H1 (cell line): ENCODE data around the gene ZNF423. TPM values are rescaled to one million over a fixed set of nuclear protein-coding genes. Genes with fewer than 3 reads are reported as not detected.

Source experiments
- CEBPB ChIP-seq: IDR thresholded peaks from 2 replicates; pipeline ENCODE4 v1.6.1; 2012; ENCODE audit warnings: low read depth, low read length
- CHD2 ChIP-seq: IDR thresholded peaks from 2 replicates; pipeline ENCODE4 v1.6.1; 2012; ENCODE audit warnings: low read length, improper control_type of control experiment
- CHD7 ChIP-seq: fragments of 300-600 bp; sonication (generic); IDR thresholded peaks from 2 replicates; pipeline ENCODE4 v1.7.1; 2012; ENCODE audit warnings: low read length, moderate library complexity, mild to moderate bottlenecking, inconsistent platforms; ENCODE audit not compliant: insufficient replicate concordance
- HDAC6 ChIP-seq: IDR thresholded peaks from one replicate; pipeline ENCODE4 v1.7.1; 2012; ENCODE audit warnings: low read depth, mild to moderate bottlenecking, inconsistent platforms, low read length, moderate library complexity
- KDM1A ChIP-seq: fragments of 200-600, 300-600 bp; sonication (generic); IDR thresholded peaks from 2 replicates; pipeline ENCODE4 v1.7.1; 2016; ENCODE audit warnings: mild to moderate bottlenecking, low read length, borderline replicate concordance
- KDM5A ChIP-seq: fragments of 200-600 bp; IDR thresholded peaks from 2 replicates; pipeline ENCODE4 v1.7.1; 2012; ENCODE audit warnings: mild to moderate bottlenecking, low read length, inconsistent platforms, mixed read lengths
- PHF8 ChIP-seq: fragments of 200-600 bp; sonication (generic); conservative IDR thresholded peaks from 2 replicates; pipeline ENCODE4 v1.7.1; 2012; ENCODE audit warnings: low read depth, mild to moderate bottlenecking, inconsistent platforms, low read length, moderate library complexity
- POLR2A ChIP-seq, 2 experiments: IDR thresholded peaks; 1 replicate in 1 of 2; 2 replicates in 1 of 2; pipeline ENCODE4 v1.6.1; 2011; ENCODE audit warnings: low read depth in 2 of 2, low read length in 2 of 2, mild to moderate bottlenecking in 2 of 2; ENCODE audit errors: control extremely low read depth in 1 of 2
- RFX5 ChIP-seq: IDR thresholded peaks from 2 replicates; pipeline ENCODE4 v1.6.1; 2011; ENCODE audit warnings: low read depth, low read length, improper control_type of control experiment, borderline replicate concordance
- SIRT6 ChIP-seq: IDR thresholded peaks from one replicate; pipeline ENCODE4 v1.7.1; 2012; ENCODE audit warnings: low read length, inconsistent platforms
- TCF12 ChIP-seq: IDR thresholded peaks from 2 replicates; pipeline ENCODE4 v1.6.1; 2011; ENCODE audit warnings: low read depth, mild to moderate bottlenecking, low read length
- polyA plus RNA-seq, 7 experiments: library from polyadenylated mRNA; depleted of rRNA in 3 of 7; stranded (reverse) in 5 of 7; unstranded in 2 of 7; fragments of >200 nt in 5 of 7; fragments of 200-250 nt in 2 of 7; gene quantifications; 1 replicate in 5 of 7; 2 replicates in 1 of 7; 4 replicates in 1 of 7; pipeline versions ENCODE4 v1.2.1 to v1.2.3, GENCODE V29; 2011 to 2013; ENCODE audit warnings: missing spikeins in 2 of 7, mixed read lengths in 2 of 7
- total RNA-seq: library from RNA; stranded (reverse); fragmentation: NEBNext Ultra II Directional; extraction: Animal tissue kit (Norgen Biotek cat#: 25700); gene quantifications from 2 replicates; pipeline ENCODE4 v1.2.1, GENCODE V29; 2021

ZNF423 gene
- total and polyA plus RNA-seq, 2 of the 8 experiments (the other 6 are each of a cell fraction or from before 2014, with no cell fraction given) = 38.2 to 52.3 TPM

DNA sequence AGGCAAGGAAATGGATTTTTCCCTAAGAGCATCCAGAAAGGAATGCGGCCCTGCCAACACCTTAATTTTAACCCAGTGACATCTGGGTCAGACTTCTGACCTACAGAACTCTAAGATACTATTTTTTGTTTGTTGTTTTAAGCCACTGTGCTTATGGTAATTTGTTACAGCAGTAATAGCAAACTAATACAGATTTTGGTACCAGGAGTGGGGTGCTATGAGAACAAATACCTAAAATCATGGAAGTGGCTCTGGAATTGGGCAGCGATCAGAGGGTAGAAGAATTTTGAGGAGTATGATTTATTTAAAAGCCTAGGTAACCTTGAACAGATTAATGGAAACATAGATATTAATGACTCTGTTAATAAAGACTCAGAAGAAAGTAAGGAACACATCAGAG lies 208.2 kb downstream of the ZNF423 start (continued):
- TF ChIP-seq CHD7 (no peak), PHF8 (no peak), TCF12 (no peak), CEBPB (no peak), CHD2 (no peak), SIRT6 (no peak), KDM5A (no peak), KDM1A (no peak), POLR2A (IDR thresholded peaks at IDR 0.05; ENCODE audit: control extremely low read depth in 1 of 2, low read depth in 2 of 2, low read length in 2 of 2) (no peak), RFX5 (no peak), HDAC6 (no peak)
